ENCODE measurements around the gene TRAM2.

- TF ChIP-seq, protein P1, sequence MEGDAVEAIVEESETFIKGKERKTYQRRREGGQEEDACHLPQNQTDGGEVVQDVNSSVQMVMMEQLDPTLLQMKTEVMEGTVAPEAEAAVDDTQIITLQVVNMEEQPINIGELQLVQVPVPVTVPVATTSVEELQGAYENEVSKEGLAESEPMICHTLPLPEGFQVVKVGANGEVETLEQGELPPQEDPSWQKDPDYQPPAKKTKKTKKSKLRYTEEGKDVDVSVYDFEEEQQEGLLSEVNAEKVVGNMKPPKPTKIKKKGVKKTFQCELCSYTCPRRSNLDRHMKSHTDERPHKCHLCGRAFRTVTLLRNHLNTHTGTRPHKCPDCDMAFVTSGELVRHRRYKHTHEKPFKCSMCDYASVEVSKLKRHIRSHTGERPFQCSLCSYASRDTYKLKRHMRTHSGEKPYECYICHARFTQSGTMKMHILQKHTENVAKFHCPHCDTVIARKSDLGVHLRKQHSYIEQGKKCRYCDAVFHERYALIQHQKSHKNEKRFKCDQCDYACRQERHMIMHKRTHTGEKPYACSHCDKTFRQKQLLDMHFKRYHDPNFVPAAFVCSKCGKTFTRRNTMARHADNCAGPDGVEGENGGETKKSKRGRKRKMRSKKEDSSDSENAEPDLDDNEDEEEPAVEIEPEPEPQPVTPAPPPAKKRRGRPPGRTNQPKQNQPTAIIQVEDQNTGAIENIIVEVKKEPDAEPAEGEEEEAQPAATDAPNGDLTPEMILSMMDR (IDR thresholded peaks at IDR 0.05; ENCODE audit: low read depth, low read length, missing input control) = no peak
- TF ChIP-seq HNF4A (conservative IDR thresholded peaks at IDR 0.05) (no peak), EGR1 (IDR thresholded peaks at IDR 0.05; ENCODE audit: low read depth in 2 of 2) (no peak)
Observed at GRCh38 chr6:52572536-52572935, 4.3 kb downstream of the TRAM2 start.

Measured in liver (tissue), 3 donors.